CD4-positive, alpha-beta T cell treated with Interleukin-15 for 1 hour (primary cell): Measurements from ENCODE around the gene RPS3.

ENCODE experiments used
- DNase-seq: peaks from one replicate; pipeline ENCODE4 v3.0.0-alpha.2; 2020

RPS3 gene

GRCh38 chr11:75437966-75438659 is 38.8 kb downstream of the RPS3 start:
- no peak for DNase-seq

DNA sequence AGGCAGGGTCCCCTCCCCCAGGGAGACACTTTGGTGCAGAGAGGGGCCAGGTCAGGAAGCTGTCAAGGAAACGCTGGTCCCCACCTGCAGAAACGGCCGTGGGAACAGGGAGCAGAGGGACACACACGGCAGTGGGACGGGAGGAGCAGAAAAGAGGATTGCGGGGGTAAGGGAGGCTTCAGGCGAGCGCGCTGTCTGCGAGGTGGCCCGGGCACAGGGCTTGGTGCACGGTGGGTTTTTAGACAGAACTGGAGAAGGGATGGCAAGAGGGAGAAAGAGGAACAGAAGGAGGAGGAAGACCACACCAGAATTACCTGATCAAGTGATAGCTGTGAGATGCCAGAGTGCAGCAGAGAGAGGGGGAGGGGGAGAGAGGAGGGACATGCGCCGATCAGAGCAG is 39.7 kb downstream of the RPS3 start:
- DNase-seq: no peak

- no peak for DNase-seq
Measured at GRCh38 chr11:75439495-75440120, 40.3 kb downstream of the RPS3 start.

DNA sequence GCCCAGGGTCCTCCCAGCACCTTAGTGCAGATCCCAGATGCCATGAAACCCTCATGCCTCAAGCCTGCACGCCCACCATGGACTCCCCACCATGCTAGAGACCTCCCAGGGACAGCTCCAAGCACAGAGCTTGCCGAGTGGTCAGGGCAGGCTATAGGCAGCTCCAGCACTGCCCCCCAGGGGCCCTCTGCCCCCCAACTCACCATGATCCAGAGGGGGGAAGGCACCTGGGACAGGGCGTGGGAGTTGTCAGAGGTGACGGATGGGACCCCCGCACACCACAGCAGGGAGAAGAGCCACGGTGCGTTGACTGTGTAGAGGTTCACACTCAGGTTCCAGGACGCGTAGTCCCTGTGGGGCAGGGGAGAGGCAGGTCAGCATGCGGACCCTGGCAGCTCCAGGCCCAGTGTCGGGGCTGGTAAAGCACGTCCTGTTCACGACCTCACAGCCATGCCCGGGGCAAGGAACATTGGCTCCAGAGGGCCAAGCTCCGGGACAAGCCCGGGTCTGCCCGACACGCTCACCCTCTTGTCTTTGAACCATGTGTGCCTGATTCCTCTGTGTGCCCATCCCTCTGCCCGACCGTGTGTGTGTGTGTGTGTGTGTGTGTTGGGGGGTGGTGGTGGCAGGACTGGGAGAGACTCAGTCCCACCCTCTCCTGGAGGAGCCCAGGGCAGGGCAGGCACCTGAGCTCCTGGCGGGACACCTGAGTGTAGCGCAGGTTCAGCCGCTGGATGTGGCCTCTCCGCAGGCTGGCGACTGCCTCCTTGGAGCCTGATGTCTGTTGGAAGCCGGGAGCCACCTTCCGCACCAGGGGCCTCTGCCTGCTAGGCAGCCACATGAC is 41.9 kb downstream of the RPS3 start:
- no peak for DNase-seq

DNA sequence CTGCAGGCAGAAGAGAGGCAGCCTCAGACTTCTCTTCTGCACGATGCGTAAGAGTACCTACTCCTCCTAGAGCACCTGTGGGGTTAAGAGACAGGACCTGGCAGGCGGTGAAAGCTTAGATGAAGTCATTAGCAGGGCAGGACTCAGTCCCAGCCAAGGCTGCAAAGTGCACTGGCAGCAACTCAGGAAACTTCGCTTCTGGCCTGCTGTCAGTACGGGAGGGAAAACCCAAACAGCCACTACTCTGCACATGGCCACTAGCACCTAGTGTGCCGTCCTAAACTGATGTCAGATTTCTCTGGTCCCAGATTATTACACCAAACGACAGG is 42.5 kb downstream of the RPS3 start:
- DNase-seq: no peak

GRCh38 chr11:75442161-75442885 is 43.0 kb downstream of the RPS3 start:
- DNase-seq: no peak

DNA sequence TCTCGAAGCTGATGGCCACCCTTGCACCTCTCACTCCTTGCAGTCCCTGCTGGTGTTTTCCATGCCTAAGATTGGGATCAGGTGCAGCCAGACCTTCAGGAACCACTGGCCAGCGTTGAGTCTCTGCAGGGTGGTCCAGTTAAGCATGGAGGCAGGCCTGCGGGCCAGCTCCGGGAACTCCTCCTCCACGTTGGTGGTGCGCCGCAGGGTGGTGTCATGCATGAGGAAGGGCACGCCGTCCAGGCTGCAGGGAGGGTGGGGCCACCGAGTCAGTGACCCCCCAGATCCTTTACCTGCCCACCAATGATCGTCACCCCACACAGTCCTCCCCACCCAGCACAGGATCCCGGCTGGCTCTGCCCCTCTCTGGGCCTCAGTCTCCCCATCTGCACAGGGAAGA is 43.7 kb downstream of the RPS3 start:
- DNase-seq: no peak

GRCh38 chr11:75445315-75445953 is 46.1 kb downstream of the RPS3 start:
- peak; percentile 62 for DNase-seq

DNA sequence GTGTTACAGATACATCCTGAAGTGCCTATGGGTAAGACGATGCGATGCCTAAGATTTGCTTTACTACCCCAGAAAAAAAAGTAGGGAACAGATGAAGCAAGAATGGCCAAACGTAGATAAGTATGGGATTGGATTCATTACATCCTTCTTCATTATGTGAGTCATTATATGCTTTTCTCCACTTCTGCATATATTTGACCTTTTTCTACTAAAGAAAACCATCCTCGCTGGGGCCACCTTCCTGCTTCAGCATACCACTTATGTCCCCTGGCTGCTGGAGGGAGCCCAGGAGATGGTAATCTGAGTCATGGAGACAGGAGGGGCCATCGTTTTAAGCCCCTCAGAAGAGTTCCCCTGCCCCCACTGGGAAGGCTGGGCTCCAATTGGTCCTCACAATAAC is 48.1 kb downstream of the RPS3 start:
- DNase-seq: no peak

GRCh38 chr11:75449271-75449670 is 50.0 kb downstream of the RPS3 start:
- no peak for DNase-seq

DNA sequence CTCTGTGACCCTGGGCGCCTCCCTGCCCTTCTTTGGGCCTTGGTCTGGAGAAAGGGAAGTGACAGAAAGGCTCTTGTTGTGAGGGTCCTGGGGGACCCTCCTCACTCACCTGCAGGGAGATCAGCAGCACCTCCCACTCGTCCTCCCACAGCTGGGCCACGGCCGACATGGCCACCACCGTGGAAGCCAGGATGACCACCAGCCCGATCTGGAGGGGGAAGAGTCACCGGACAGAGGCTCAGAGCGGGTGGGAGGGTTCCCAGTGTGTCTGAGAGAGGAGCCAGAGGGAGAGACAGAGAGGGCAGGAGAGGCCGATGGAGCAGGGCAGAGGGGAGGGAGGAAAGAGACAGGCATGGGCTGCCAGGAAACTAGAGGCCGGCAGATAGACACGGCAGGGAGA is 50.5 kb downstream of the RPS3 start:
- DNase-seq: no peak

- DNase-seq: no peak
Measured at GRCh38 chr11:75450236-75450635, 50.9 kb downstream of the RPS3 start.

DNA sequence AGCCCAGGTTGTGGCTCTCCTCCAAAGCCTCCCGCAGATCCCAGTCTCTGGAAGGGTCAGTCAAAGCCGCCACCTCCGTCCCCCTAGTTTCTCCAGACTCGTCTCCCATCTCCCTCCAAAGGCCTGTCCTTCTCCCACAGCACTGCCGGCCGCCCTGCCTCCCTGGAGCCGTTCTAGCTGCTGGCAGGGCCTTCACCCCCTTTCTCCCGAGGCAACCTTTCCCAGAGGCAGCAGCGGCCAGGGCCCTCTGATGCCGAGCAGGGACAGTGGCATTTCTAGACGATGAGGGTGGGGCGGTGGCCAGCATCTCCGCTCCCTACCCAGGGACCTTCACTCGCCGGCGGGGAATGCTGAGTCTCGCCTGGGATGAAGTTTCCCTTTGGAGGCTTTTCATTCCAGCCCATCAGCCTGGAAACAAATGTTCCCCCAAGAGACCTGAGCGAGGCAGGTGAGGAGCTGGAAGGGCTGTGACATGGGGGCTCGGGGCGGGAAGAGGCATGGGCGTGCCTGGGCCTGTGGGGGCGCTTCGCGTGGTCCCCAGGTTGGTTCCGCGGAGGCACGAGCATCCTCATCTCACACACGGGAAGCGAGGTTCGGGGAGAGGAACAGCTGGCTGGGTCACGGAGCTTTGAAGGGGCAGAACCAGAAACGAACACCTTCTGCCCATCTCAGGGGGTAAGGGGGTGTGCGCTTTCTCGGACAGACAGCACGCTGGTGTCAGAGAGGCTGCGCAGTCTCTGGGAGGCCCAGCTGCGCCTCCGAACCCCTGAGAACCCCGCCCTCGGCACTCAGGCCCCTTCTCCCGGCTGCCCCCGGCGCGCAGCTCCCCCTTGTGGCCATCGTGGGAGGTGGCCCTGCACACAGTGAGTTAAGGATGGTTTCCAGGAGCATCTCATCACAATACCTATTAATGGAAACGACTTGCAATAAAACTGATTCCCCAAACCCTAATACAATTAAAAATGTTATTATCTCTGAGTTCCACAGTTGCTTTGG is 51.8 kb downstream of the RPS3 start:
- no peak for DNase-seq

DNA sequence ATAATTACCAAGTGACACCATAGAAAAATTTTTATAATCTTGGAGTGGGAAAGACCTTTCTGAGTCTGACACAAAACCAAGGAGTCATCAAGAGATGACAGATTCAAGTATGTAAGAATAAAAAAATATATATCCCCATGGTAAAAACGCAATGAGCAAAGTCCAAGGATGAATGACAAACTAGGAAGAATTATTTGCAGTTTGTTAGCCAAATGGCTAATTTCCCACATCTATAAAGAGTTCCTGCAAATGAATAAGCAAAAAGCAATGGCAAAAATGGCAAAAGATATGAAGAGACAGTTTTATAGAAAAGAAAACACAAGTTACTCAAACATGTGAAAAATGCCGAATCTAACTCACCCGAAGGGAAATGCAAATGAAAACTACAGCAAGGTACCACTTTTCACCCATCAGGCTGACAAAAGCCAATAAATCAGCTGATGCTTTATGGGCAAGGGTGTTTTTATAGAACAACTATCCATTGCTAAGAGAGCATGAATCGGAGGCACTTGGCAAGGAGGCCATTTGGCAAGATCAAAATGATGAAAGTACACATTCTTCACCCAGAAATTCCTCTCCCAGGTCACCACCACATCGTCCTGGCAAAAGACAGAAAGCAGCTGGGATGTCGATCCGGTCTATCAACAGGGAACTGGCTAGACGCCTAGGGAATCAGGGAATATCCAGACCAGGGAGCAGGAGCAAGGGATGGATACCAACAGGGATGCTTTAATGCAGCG is 54.8 kb downstream of the RPS3 start:
- no peak for DNase-seq

- DNase-seq: no peak
Measured at GRCh38 chr11:75454987-75455386, 55.7 kb downstream of the RPS3 start.
